NOMO-1 treated with dmso at 0.1 percent for 144 hours (cell line): ENCODE results near the gene SELENOS.

Source experiments
- DNase-seq: peaks from one replicate; lab custom pipeline; 2025; ENCODE audit not compliant: unreplicated experiment; lab: John Stamatoyannopoulos, UW

SELENOS gene

GRCh38 chr15:101277038-101277822, at the start of gene SELENOS:
SELENOS (minus strand) TSS chr15:101277485; CDS start chr15:101277417, 68 bp downstream.
- DNase-seq = peak; percentile 77

GRCh38 chr15:101326462-101327146, 49.3 kb upstream of the SELENOS start:
- DNase-seq = no peak

GRCh38 chr15:101326026-101326315, 48.7 kb upstream of the SELENOS start:
- no peak for DNase-seq

- DNase-seq = no peak
Observed at GRCh38 chr15:101325263-101326025, 48.2 kb upstream of the SELENOS start.

GRCh38 chr15:101324524-101325177, 47.4 kb upstream of the SELENOS start:
- no peak for DNase-seq

GRCh38 chr15:101323793-101324523, 46.7 kb upstream of the SELENOS start:
- no peak for DNase-seq

GRCh38 chr15:101322854-101323477, 45.7 kb upstream of the SELENOS start:
- DNase-seq = no peak

GRCh38 chr15:101322016-101322695, 44.9 kb upstream of the SELENOS start:
- DNase-seq = no peak

- peak; percentile 91 for DNase-seq
Observed at GRCh38 chr15:101320501-101321052, 43.3 kb upstream of the SELENOS start.

- DNase-seq = no peak
Observed at GRCh38 chr15:101318839-101319238, 41.6 kb upstream of the SELENOS start.

GRCh38 chr15:101318147-101318819, 41.0 kb upstream of the SELENOS start:
- no peak for DNase-seq

- DNase-seq = no peak
Observed at GRCh38 chr15:101317336-101317872, 40.1 kb upstream of the SELENOS start.

GRCh38 chr15:101316529-101316928, 39.2 kb upstream of the SELENOS start:
- no peak for DNase-seq

- DNase-seq = no peak
Observed at GRCh38 chr15:101315736-101316135, 38.5 kb upstream of the SELENOS start.

- DNase-seq = no peak
Observed at GRCh38 chr15:101314336-101315125, 37.2 kb upstream of the SELENOS start.

- no peak for DNase-seq
Observed at GRCh38 chr15:101313041-101313761, 35.9 kb upstream of the SELENOS start.

GRCh38 chr15:101310508-101310907, 33.2 kb upstream of the SELENOS start:
- no peak for DNase-seq
